ENCODE measurements around the gene ARID4A.
"Not testable (repeated sequence)": the region's sequence is repeated elsewhere in the genome, so short reads cannot be mapped to it uniquely, and the experiment has no call there.

ARID4A gene

GRCh38 chr14:58364316-58364715 lies 66.0 kb downstream of the ARID4A start:
- Mint-ChIP-seq H3K4me3 (no peak overlapping the region), H3K27me3 (no peaks in the 10 kb centered on the region), H3K9me3 (no peaks in the 10 kb centered on the region), H3K36me3 (peaks cover 66% of the 10 kb centered on the region), H3K27ac (no peak overlapping the region), H3K4me1 (no peaks in the 10 kb centered on the region)
- no peak for ATAC-seq

DNA sequence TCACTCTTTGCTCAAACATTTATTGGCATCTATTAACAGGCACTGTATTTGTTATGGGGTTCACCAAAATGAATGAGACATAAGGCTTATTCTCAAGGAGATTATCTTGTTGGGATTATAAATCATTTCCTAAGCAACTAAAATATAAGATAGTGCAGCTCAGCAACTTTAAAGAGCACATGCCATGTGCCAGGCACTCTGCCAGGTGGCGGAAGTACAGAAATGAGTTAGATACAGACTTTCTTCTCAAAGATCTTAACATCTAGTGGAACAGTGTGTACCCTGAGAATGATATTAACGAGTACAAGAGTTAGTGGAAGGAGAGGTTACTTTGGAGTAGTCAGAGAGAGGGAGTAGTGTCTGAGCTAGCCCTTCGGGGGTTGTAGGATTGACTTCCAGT lies 68.9 kb downstream of the ARID4A start:
- no peaks in the 10 kb centered on the region for H3K9me3 Mint-ChIP-seq
- H3K27ac Mint-ChIP-seq: no peak overlapping the region
- H3K4me1 Mint-ChIP-seq: no peaks in the 10 kb centered on the region
- no peak for ATAC-seq
- H3K4me3 Mint-ChIP-seq: no peak overlapping the region
- H3K27me3 Mint-ChIP-seq: no peaks in the 10 kb centered on the region
- peaks cover 60% of the 10 kb centered on the region for H3K36me3 Mint-ChIP-seq

DNA sequence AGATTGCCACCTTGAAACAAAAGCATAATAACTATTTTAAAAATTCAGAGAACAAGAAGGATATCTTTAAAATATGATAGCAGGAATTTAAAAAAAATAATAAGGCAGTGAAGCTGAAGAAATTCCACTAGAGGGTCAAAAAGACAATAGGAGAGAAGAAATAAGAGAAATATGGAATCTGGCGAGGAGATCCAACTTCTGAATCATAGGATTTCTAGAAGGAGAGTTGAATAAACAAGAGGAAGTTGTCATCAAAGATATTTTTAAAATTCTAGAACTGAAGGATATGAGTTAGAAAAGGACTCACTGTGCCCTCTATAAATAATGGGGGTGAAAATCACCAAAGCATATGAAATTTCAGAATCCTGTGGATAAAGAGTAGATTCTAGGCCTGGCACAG lies 70.6 kb downstream of the ARID4A start:
- no peaks in the 10 kb centered on the region for H3K27me3 Mint-ChIP-seq
- H3K4me3 Mint-ChIP-seq: no peak overlapping the region
- H3K36me3 Mint-ChIP-seq: peaks cover 59% of the 10 kb centered on the region
- no peaks in the 10 kb centered on the region for H3K9me3 Mint-ChIP-seq
- no peak for ATAC-seq
- no peaks in the 10 kb centered on the region for H3K4me1 Mint-ChIP-seq
- H3K27ac Mint-ChIP-seq: no peak overlapping the region

DNA sequence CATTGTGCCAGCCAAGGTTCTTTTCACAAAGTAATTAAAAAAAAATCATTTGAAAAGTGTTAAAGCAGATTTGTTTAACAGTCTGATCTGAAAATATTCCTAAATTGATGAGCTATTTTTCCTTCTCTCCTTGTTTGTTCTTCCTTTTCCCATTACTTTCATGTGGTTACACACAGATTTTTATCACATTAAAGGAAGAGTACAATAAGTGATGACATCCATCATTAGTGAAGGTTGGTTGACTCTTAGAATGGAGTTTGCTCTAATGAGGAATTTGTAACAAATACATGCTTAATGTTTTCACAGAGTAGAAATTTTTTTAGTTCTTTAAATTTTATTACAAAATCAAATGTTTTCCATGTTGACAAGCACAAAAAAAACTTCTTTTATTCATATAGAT lies 78.4 kb downstream of the ARID4A start:
- no peak for ATAC-seq
- no peak overlapping the region for H3K27ac Mint-ChIP-seq
- H3K9me3 Mint-ChIP-seq: no peaks in the 10 kb centered on the region
- no peaks in the 10 kb centered on the region for H3K27me3 Mint-ChIP-seq
- H3K36me3 Mint-ChIP-seq: peaks cover 40% of the 10 kb centered on the region
- no peaks in the 10 kb centered on the region for H3K4me1 Mint-ChIP-seq
- H3K4me3 Mint-ChIP-seq: no peak overlapping the region

DNA sequence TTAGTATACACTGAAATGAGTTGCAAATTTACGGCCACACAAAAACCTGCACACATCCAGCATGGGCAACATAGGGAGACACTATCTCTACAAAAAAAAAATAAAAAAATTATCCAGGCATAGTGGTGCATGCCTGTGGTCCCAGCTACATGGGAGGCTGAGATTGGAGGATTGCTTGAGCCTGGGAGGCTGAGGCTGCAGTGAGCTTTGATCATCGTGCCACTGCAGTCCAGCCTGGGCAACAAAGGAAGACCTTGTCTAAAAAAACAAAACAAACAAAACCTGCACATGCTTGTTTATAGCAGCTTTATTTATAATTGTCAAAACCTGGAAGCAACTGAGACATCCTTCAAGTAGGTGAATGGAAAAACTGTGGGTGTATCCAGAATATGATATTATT lies 92.5 kb downstream of the ARID4A start:
- H3K9me3 Mint-ChIP-seq: peaks cover 3% of the 10 kb centered on the region
- H3K27ac Mint-ChIP-seq: no peak overlapping the region
- H3K4me3 Mint-ChIP-seq: no peak overlapping the region
- no peak for ATAC-seq
- no peaks in the 10 kb centered on the region for H3K27me3 Mint-ChIP-seq
- H3K36me3 Mint-ChIP-seq: peaks cover 7% of the 10 kb centered on the region
- H3K4me1 Mint-ChIP-seq: no peaks in the 10 kb centered on the region

DNA sequence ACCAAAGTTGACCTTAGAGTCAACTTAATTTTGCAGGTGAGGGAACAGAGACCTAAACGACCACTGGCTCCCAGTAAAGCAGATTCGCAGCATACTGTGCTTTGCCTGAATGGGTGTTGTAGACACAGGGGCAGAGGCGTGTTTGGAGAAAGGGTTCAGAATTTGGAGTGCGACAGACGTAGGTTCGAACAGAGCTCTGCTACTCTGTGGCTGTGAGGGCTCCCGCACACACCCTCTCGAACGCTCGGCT lies 97.1 kb downstream of the ARID4A start:
- no peaks in the 10 kb centered on the region for H3K9me3 Mint-ChIP-seq
- ATAC-seq: no peak
- H3K27ac Mint-ChIP-seq: peak overlapping the region; percentile 85
- H3K4me1 Mint-ChIP-seq: peaks cover 13% of the 10 kb centered on the region
- no peaks in the 10 kb centered on the region for H3K27me3 Mint-ChIP-seq
- peak overlapping the region; percentile 76 for H3K4me3 Mint-ChIP-seq
- H3K36me3 Mint-ChIP-seq: peaks cover 5% of the 10 kb centered on the region

DNA sequence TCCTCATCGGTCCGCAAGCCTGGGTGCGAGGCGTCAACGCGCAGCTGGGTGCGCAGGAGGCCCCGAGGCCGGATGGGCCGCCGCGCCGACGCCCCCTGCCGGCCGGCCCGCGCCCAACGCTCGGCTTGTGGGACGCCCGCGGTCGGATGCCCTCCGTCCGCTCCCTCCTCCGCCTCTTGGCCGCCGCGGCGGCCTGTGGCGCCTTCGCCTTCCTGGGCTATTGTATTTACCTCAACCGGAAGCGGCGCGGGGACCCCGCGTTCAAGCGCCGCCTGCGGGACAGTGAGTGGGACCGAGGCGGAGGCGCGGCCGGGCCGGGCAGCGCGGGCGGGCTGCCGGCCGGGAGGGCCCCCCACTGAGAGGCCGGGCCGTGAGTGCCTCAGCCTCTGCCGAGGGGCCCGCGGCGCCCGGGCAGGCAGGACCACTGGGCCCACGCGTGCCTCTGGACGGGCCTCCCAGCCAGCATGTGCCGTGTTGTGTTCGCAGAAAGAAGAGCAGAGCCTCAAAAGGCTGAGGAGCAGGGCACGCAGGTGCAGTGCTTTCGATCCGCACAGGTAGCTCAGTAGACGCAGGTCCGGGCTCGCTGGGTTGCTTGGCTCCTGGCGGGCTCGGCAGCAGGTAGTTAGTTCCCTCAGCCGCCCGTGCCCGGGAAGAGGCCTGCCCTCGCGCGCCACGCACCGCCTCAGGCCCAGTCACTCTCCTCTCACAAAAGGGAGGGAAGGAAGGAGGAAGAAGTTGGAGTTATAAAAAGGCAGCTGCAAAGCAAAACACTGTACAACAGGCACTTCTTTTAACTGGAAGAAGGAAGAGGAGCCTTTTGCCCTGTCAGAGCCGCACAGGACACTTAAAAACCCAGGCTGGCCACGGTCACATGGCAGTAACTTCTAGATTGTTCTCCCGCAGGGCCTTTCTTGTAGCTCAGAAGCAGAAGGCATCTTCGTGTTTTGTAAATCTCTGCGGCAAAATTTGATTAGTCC lies 97.7 kb downstream of the ARID4A start, which contains the start of gene TOMM20L:
Gene TOMM20L, plus strand, starts transcription at position 119 of the 977 bp plus-strand sequence. Its CDS starts 28 bp downstream, at position 147.
- peak within 1 kb of the TSS; percentile 85 for H3K27ac Mint-ChIP-seq
- ATAC-seq: peak; percentile 96
- H3K4me1 Mint-ChIP-seq: peaks cover 13% of the 10 kb centered on the region
- H3K27me3 Mint-ChIP-seq: no peaks in the 10 kb centered on the region
- H3K4me3 Mint-ChIP-seq: peak within 1 kb of the TSS; percentile 76
- H3K36me3 Mint-ChIP-seq: peaks cover 9% of the 10 kb centered on the region
- H3K9me3 Mint-ChIP-seq: no peaks in the 10 kb centered on the region

DNA sequence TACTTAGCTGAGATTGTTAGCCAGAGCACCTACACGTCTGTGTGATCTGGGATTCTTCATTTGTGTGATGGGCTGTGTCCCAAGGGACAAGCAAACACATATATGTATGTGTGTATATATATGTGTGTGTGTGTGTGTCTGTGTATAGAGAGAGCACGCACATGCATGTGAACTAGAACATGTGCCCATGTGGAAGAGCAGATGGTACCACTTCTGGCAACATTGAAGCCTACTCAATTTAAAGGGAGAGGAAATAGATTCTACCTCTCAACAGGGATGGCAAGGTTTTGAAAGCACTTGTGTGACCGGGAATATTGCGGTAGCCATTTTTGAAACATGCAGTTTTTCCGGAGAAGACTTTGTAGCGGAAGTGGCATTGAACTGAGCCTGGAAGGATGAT lies 98.8 kb downstream of the ARID4A start:
- Mint-ChIP-seq H3K36me3 (peaks cover 11% of the 10 kb centered on the region), H3K27ac (peak overlapping the region; percentile 85), H3K4me1 (peaks cover 13% of the 10 kb centered on the region), H3K27me3 (no peaks in the 10 kb centered on the region), H3K4me3 (no peak overlapping the region), H3K9me3 (no peaks in the 10 kb centered on the region)
- no peak for ATAC-seq

GRCh38 chr14:58398495-58398894 lies 100.1 kb downstream of the ARID4A start:
- Mint-ChIP-seq H3K36me3 (peaks cover 11% of the 10 kb centered on the region), H3K27ac (no peak overlapping the region), H3K27me3 (no peaks in the 10 kb centered on the region), H3K4me1 (peaks cover 13% of the 10 kb centered on the region), H3K4me3 (no peak overlapping the region), H3K9me3 (no peaks in the 10 kb centered on the region)
- ATAC-seq: no peak

- peaks cover 11% of the 10 kb centered on the region for H3K36me3 Mint-ChIP-seq
- H3K27ac Mint-ChIP-seq: no peak overlapping the region
- no peak for ATAC-seq
- H3K4me1 Mint-ChIP-seq: peaks cover 13% of the 10 kb centered on the region
- H3K27me3 Mint-ChIP-seq: no peaks in the 10 kb centered on the region
- H3K4me3 Mint-ChIP-seq: no peak overlapping the region
- no peaks in the 10 kb centered on the region for H3K9me3 Mint-ChIP-seq
These were observed 100.5 kb downstream of the ARID4A start for GRCh38 chr14:58398895-58399294.

- Mint-ChIP-seq H3K36me3 (peaks cover 19% of the 10 kb centered on the region), H3K27ac (no peak overlapping the region), H3K4me1 (peaks cover 7% of the 10 kb centered on the region), H3K4me3 (no peak overlapping the region), H3K27me3 (no peaks in the 10 kb centered on the region), H3K9me3 (no peaks in the 10 kb centered on the region)
- no peak for ATAC-seq
These were observed 103.2 kb downstream of the ARID4A start for GRCh38 chr14:58401587-58401986.

GRCh38 chr14:58408681-58409215 lies 110.4 kb downstream of the ARID4A start:
- Mint-ChIP-seq H3K36me3 (peaks cover 35% of the 10 kb centered on the region), H3K4me1 (no peaks in the 10 kb centered on the region), H3K9me3 (no peaks in the 10 kb centered on the region), H3K27me3 (no peaks in the 10 kb centered on the region), H3K4me3 (no peak overlapping the region), H3K27ac (no peak overlapping the region)
- ATAC-seq: no peak

GRCh38 chr14:58414845-58415244 lies 116.5 kb downstream of the ARID4A start:
- H3K9me3 Mint-ChIP-seq: no peaks in the 10 kb centered on the region
- ATAC-seq: no peak
- peaks cover 58% of the 10 kb centered on the region for H3K36me3 Mint-ChIP-seq
- peaks cover 27% of the 10 kb centered on the region for H3K4me1 Mint-ChIP-seq
- H3K4me3 Mint-ChIP-seq: no peak overlapping the region
- H3K27ac Mint-ChIP-seq: no peak overlapping the region
- no peaks in the 10 kb centered on the region for H3K27me3 Mint-ChIP-seq

GRCh38 chr14:58415636-58416547 lies 117.5 kb downstream of the ARID4A start:
- no peak overlapping the region for H3K27ac Mint-ChIP-seq
- H3K27me3 Mint-ChIP-seq: no peaks in the 10 kb centered on the region
- no peak overlapping the region for H3K4me3 Mint-ChIP-seq
- no peak for ATAC-seq
- H3K9me3 Mint-ChIP-seq: no peaks in the 10 kb centered on the region
- H3K36me3 Mint-ChIP-seq: peaks cover 62% of the 10 kb centered on the region
- peaks cover 27% of the 10 kb centered on the region for H3K4me1 Mint-ChIP-seq

GRCh38 chr14:58416934-58417333 lies 118.6 kb downstream of the ARID4A start:
- Mint-ChIP-seq H3K4me1 (peaks cover 27% of the 10 kb centered on the region), H3K36me3 (peaks cover 61% of the 10 kb centered on the region), H3K27ac (peak overlapping the region; percentile 75)
- H3K9me3 Mint-ChIP-seq, ATAC-seq, H3K4me3 Mint-ChIP-seq, H3K27me3 Mint-ChIP-seq: not testable (repeated sequence)
